CD14-positive monocyte (primary cell): ENCODE results near the gene LRPAP1. TPM values are rescaled to one million over a fixed set of nuclear protein-coding genes. Genes with fewer than 3 reads are reported as not detected.

Experiments used
- DNase-seq, 3 donors: peaks; one replicate each; pipeline ENCODE4 v3.0.0-alpha.2; 2011 to 2022
- H2AFZ ChIP-seq: 2 replicates; pipeline ENCODE4 v1.6.0; 2012; ENCODE audit warnings: mild to moderate bottlenecking, low read depth, low read length, inconsistent platforms; ENCODE audit not compliant: insufficient read depth, poor library complexity, severe bottlenecking
- H3K27ac ChIP-seq, 2 donors: 1 replicate in 1 of 2; 2 replicates in 1 of 2; pipeline ENCODE4 v1.5.1; 2012 to 2013; ENCODE audit warnings: low read length in 2 of 2, control low read depth in 1 of 2, inconsistent platforms in 1 of 2, low read depth in 1 of 2, mild to moderate bottlenecking in 1 of 2
- H3K27me3 ChIP-seq, 2 donors: one replicate each; pipeline versions ENCODE4 v1.6.0 to v1.6.1; 2011 to 2013; ENCODE audit warnings: low read length in 2 of 2; ENCODE audit not compliant: control insufficient read depth in 2 of 2, insufficient read depth in 2 of 2
- H3K36me3 ChIP-seq, 2 donors: replicated peaks in 1 of 2; 1 replicate in 1 of 2; 2 replicates in 1 of 2; pipeline versions ENCODE4 v1.5.1 to v1.6.1; 2012 to 2013; ENCODE audit warnings: low read length in 2 of 2, control low read depth in 1 of 2, inconsistent platforms in 1 of 2, mild to moderate bottlenecking in 1 of 2; ENCODE audit not compliant: insufficient read depth in 2 of 2, control insufficient read depth in 1 of 2
- H3K4me1 ChIP-seq, 2 donors: 1 replicate in 1 of 2; 2 replicates in 1 of 2; pipeline versions ENCODE4 v1.5.1 to v1.6.1; 2012 to 2013; ENCODE audit warnings: low read length in 2 of 2, control low read depth in 1 of 2, inconsistent platforms in 1 of 2, mild to moderate bottlenecking in 1 of 2, moderate library complexity in 1 of 2; ENCODE audit not compliant: insufficient read depth in 2 of 2, control insufficient read depth in 1 of 2
- H3K4me2 ChIP-seq: replicated peaks from 2 replicates; pipeline ENCODE3; 2012; ENCODE audit warnings: low read length, moderate library complexity, mild to moderate bottlenecking; ENCODE audit not compliant: poor library complexity, severe bottlenecking; ENCODE audit errors: extremely low read depth
- H3K4me3 ChIP-seq, 3 experiments: fragments of 200-600 bp in 1 of 3; sonication (generic) in 1 of 3; replicated peaks in 1 of 3; 1 replicate in 2 of 3; 2 replicates in 1 of 3; pipeline ENCODE4 v1.5.1; 2011 to 2013; ENCODE audit warnings: low read length in 3 of 3, mild to moderate bottlenecking in 3 of 3, control low read depth in 2 of 3, low read depth in 2 of 3, inconsistent platforms in 1 of 3, moderate library complexity in 1 of 3
- H3K79me2 ChIP-seq: 2 replicates; pipeline ENCODE4 v1.6.0; 2012; ENCODE audit warnings: mild to moderate bottlenecking, control low read depth, inconsistent platforms, low read length, moderate library complexity; ENCODE audit not compliant: insufficient read depth
- H3K9ac ChIP-seq: 2 replicates; pipeline ENCODE4 v1.6.0; 2017; ENCODE audit warnings: low read length, mild to moderate bottlenecking; ENCODE audit not compliant: insufficient read depth, poor library complexity, severe bottlenecking
- H3K9me3 ChIP-seq, 2 donors: replicated peaks in 1 of 2; 1 replicate in 1 of 2; 2 replicates in 1 of 2; pipeline versions ENCODE4 v1.5.1 to v1.6.1; 2012 to 2013; ENCODE audit warnings: low read length in 2 of 2, control low read depth in 1 of 2; ENCODE audit not compliant: control insufficient read depth in 1 of 2, insufficient read depth in 1 of 2
- H4K20me1 ChIP-seq: 2 replicates; pipeline ENCODE4 v1.6.0; 2012; ENCODE audit warnings: mild to moderate bottlenecking, low read length, control low read depth, moderate library complexity; ENCODE audit not compliant: insufficient read depth
- H3K27ac Mint-ChIP-seq, 7 donors: one replicate each; pipeline ENCODE4 v1.8.0; 2020; ENCODE audit warnings: mild to moderate bottlenecking in 7 of 7, mixed read lengths in 7 of 7, moderate library complexity in 6 of 7, inconsistent platforms in 2 of 7
- H3K27me3 Mint-ChIP-seq, 3 donors: one replicate each; pipeline ENCODE4 v1.8.0; 2021 to 2022; ENCODE audit warnings: low read depth in 3 of 3, mild to moderate bottlenecking in 3 of 3, mixed read lengths in 3 of 3, moderate library complexity in 3 of 3, inconsistent platforms in 1 of 3
- H3K36me3 Mint-ChIP-seq, 2 donors: one replicate each; pipeline ENCODE4 v1.8.0; 2020; ENCODE audit warnings: mixed read lengths in 2 of 2, inconsistent platforms in 1 of 2, mild to moderate bottlenecking in 1 of 2
- H3K4me1 Mint-ChIP-seq: one replicate; pipeline ENCODE4 v1.8.0; 2020; ENCODE audit warnings: mild to moderate bottlenecking, mixed read lengths
- H3K4me3 Mint-ChIP-seq, 2 donors: one replicate each; pipeline ENCODE4 v1.8.0; 2020; ENCODE audit warnings: mild to moderate bottlenecking in 2 of 2, mixed read lengths in 2 of 2, moderate library complexity in 1 of 2
- H3K9me3 Mint-ChIP-seq, 7 donors: one replicate each; pipeline ENCODE4 v1.8.0; 2020 to 2022; ENCODE audit warnings: mixed read lengths in 7 of 7, mild to moderate bottlenecking in 6 of 7, moderate library complexity in 6 of 7, inconsistent platforms in 2 of 7
- WGBS: methylation state at CpG from one replicate; pipeline ENCODE4 v1.1.5; 2013; ENCODE audit warnings: missing lambda C conversion rate; ENCODE audit not compliant: insufficient coverage; 5-methylcytosine and 5-hydroxymethylcytosine counted together
- intact Hi-C, 2 donors: fragments of 100-400 bp; cut with micrococcal nuclease; formaldehyde crosslinking; loops; one replicate each; pipeline versions ENCODE4 v1.15.0 to v1.15.1; 2023
- polyA plus RNA-seq, 3 donors: library from polyadenylated mRNA; depleted of rRNA in 1 of 3; unstranded in 2 of 3; stranded (reverse) in 1 of 3; fragments of 300-500 nt in 2 of 3; fragments of >200 nt in 1 of 3; fragmentation: Illumina TruSeq in 2 of 3; gene quantifications; 1 replicate in 2 of 3; 2 replicates in 1 of 3; pipeline ENCODE4 v1.2.3, GENCODE V29; 2012 to 2021
- TF ChIP-seq, protein P1 (sequence below): fragments of 200-600 bp; IDR thresholded peaks from one replicate; pipeline ENCODE4 v1.8.0; 2022; ENCODE audit warnings: antibody characterized with exemption, mild to moderate bottlenecking

The LRPAP1 gene
- polyA plus RNA-seq, 3 donors, result 169 to 204 (median 180) TPM

DNA sequence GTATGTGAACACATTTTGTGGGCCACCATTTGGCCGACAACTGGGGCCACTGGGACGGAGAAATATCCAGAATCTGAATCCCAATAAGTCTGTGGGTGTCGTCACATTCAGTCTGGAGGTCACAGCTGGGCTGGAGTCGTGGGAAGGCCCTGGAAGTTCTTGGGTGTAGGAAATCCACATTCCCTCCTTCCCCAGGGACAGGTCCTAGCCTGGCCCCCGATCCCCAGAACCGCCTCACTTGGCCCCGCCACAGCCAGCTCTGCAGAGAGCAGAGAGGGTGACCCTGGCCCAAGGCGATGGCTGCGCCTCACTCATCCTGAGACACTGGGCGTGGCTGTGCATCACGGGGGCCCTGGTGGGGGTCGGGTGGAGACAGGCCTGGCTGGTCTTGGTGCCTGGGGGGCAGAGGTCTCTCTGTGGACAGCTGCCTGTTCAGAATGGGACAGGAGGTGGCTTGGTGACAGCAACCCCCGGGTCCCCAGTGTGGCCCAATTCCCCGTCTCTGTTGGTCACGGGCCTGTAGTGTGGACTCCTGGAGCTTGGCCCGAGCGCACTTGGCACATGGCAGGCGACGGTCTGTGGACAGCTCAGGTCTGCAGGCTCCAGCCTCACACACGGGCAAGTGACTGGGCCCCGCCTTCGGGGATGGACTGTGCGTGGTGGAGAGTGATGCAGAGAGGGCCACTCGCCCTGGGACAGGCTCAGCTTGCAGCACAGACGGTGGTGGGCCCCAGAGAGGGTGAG is 52.7 kb downstream of the LRPAP1 start:
- 95% methylated on average over 23 of the region's 25 CpGs for WGBS

DNA sequence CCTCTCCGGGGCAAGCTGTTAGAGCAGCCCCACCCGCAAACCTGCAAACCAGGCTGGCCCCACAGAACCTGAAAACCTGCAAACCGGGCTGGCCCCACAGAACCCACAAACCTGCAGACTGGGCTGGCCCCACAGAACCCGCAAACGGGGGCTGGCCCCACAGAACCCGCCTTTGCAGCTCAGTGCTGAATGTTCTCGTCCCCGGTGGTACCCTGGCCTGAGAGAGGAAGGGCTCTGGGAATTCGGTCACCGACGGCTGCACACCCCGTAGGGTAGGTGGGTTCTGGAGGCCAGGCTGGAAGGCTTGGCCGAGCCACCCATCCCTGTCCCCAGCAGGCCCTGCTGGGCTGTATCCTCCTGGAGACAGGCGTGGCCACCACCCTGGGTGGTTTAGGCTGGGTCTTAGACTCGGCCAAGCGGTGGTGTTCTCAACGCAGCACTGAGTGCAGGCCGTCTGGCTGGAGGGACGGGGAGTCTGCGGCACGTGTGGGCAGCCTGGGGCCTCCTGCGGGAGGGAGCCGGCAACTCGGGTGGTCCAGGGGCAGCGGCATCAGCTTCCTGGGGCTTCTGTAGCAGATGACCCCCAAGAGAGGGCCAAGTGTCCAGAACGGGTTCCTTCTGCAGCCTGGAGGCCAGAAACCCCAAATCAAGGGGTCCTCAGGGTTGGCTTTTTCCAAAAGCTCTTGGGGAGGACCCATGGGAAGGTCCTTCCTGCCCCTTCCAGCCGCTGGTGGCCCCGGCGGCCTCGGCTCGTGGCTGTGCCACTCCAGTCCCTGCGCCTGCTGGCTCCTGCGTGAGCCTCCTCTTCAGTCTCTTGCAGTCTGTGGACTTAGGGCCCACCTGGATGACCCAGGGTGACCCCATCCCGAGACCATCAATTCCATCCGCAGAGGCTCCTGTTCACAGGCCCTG is 53.5 kb downstream of the LRPAP1 start:
- Mint-ChIP-seq H3K4me1 (no peaks in the 10 kb centered on the region), H3K9me3 (peaks cover 0 to 2% (median 0%) of the 10 kb centered on the region in 7 donors), H3K36me3 (no peaks in the 10 kb centered on the region), H3K27me3 (peaks cover 23 to 39% (median 27%) of the 10 kb centered on the region in 3 donors), H3K27ac (no peak overlapping the region), H3K4me3 (no peak overlapping the region)
- TF ChIP-seq, protein P1, sequence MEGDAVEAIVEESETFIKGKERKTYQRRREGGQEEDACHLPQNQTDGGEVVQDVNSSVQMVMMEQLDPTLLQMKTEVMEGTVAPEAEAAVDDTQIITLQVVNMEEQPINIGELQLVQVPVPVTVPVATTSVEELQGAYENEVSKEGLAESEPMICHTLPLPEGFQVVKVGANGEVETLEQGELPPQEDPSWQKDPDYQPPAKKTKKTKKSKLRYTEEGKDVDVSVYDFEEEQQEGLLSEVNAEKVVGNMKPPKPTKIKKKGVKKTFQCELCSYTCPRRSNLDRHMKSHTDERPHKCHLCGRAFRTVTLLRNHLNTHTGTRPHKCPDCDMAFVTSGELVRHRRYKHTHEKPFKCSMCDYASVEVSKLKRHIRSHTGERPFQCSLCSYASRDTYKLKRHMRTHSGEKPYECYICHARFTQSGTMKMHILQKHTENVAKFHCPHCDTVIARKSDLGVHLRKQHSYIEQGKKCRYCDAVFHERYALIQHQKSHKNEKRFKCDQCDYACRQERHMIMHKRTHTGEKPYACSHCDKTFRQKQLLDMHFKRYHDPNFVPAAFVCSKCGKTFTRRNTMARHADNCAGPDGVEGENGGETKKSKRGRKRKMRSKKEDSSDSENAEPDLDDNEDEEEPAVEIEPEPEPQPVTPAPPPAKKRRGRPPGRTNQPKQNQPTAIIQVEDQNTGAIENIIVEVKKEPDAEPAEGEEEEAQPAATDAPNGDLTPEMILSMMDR, result no peak
- 87% methylated on average over 33 of the region's 35 CpGs for WGBS
- peaks cover 0 to 20% of the 10 kb centered on the region in 2 donors for H3K27me3 ChIP-seq
- H3K9me3 ChIP-seq, result no peaks in the 10 kb centered on the region
- H3K79me2 ChIP-seq, result no peaks in the 10 kb centered on the region
- H4K20me1 ChIP-seq, result no peaks in the 10 kb centered on the region
- no peak overlapping the region for H3K27ac ChIP-seq
- H3K4me1 ChIP-seq, result no peaks in the 10 kb centered on the region
- no peak overlapping the region for H2AFZ ChIP-seq
- H3K36me3 ChIP-seq, result no peaks in the 10 kb centered on the region
- no peak overlapping the region for H3K4me3 ChIP-seq
- DNase-seq, result no peak
- no peak overlapping the region for H3K9ac ChIP-seq
- intact Hi-C loops, result no loop called here
- no peak overlapping the region for H3K4me2 ChIP-seq

More for the DNA sequence above, 52.7 kb downstream of the LRPAP1 start:
- Histone ChIP-seq H3K27me3 (peaks cover 0 to 28% of the 10 kb centered on the region in 2 donors), H3K4me3 (no peak overlapping the region), H3K36me3 (no peaks in the 10 kb centered on the region), H3K27ac (no peak overlapping the region), H3K4me2 (no peak overlapping the region), H2AFZ (no peak overlapping the region), H3K79me2 (no peaks in the 10 kb centered on the region), H3K9me3 (no peaks in the 10 kb centered on the region), H3K4me1 (no peaks in the 10 kb centered on the region), H4K20me1 (no peaks in the 10 kb centered on the region), H3K9ac (no peak overlapping the region)
- H3K4me3 Mint-ChIP-seq, result no peak overlapping the region
- no peaks in the 10 kb centered on the region for H3K4me1 Mint-ChIP-seq
- H3K36me3 Mint-ChIP-seq, result no peaks in the 10 kb centered on the region
- DNase-seq, result no peak
- no peak overlapping the region for H3K27ac Mint-ChIP-seq
- intact Hi-C loops, result no loop called here
- H3K9me3 Mint-ChIP-seq, result peaks cover 0 to 2% (median 0%) of the 10 kb centered on the region in 7 donors
- H3K27me3 Mint-ChIP-seq, result peaks cover 28 to 45% (median 32%) of the 10 kb centered on the region in 3 donors
- TF ChIP-seq, protein P1, result no peak
